Lower leg skin (tissue), 3 donors: Measurements from ENCODE around the gene HEMGN.

Source experiments
- CTCF ChIP-seq, 3 donors: fragments of 450-650 bp; IDR thresholded peaks; one replicate each; pipeline ENCODE4 v1.5.1; 2016; ENCODE audit warnings: antibody characterized with exemption in 3 of 3, mild to moderate bottlenecking in 3 of 3, moderate library complexity in 2 of 3
- POLR2A ChIP-seq, 2 donors: fragments of 450-650 bp; IDR thresholded peaks; one replicate each; pipeline ENCODE4 v1.6.1; 2016 to 2017; ENCODE audit warnings: antibody characterized with exemption in 2 of 2, mild to moderate bottlenecking in 1 of 2, moderate library complexity in 1 of 2

GRCh38 chr9:97907046-97907445, 30.9 kb downstream of the HEMGN start:
- TF ChIP-seq CTCF (IDR thresholded peaks at IDR 0.05) = no peak
- no peak for TF ChIP-seq POLR2A (IDR thresholded peaks at IDR 0.05)
